Small intestine (tissue), 7 donors: ENCODE results near the gene ZNF343. TPM values are rescaled to one million over a fixed set of nuclear protein-coding genes. Genes with fewer than 3 reads are reported as not detected.
"Not testable (repeated sequence)": the region's sequence is repeated elsewhere in the genome, so short reads cannot be mapped to it uniquely, and the experiment has no call there.

Source experiments
- DNase-seq, 2 donors: peaks; one replicate each; pipeline versions ENCODE4 v3.0.0 to v3.0.0-alpha.2; 2013
- FAIRE-seq: peaks from 2 replicates; lab custom pipeline; 2012; peaks lifted over from hg19 to GRCh38; lab: Jason Lieb, UNC
- H3K27ac ChIP-seq, 3 donors: one replicate each; pipeline ENCODE4 v1.5.1; 2013; ENCODE audit warnings: low read length in 2 of 3, mild to moderate bottlenecking in 2 of 3, control low read depth in 1 of 3, inconsistent platforms in 1 of 3, low read depth in 1 of 3, moderate library complexity in 1 of 3
- H3K27me3 ChIP-seq, 3 donors: one replicate each; pipeline ENCODE4 v1.6.1; 2013; ENCODE audit warnings: low read length in 3 of 3, inconsistent platforms in 1 of 3; ENCODE audit not compliant: control insufficient read depth in 3 of 3, insufficient read depth in 3 of 3
- H3K36me3 ChIP-seq, 3 donors: one replicate each; pipeline ENCODE4 v1.6.1; 2013; ENCODE audit warnings: low read length in 3 of 3, inconsistent platforms in 1 of 3, low read depth in 1 of 3, mild to moderate bottlenecking in 1 of 3, moderate library complexity in 1 of 3; ENCODE audit not compliant: control insufficient read depth in 3 of 3, insufficient read depth in 2 of 3
- H3K4me1 ChIP-seq, 3 donors: one replicate each; pipeline ENCODE4 v1.6.1; 2013; ENCODE audit warnings: low read length in 2 of 3, inconsistent platforms in 1 of 3, low read depth in 1 of 3, mild to moderate bottlenecking in 1 of 3, moderate library complexity in 1 of 3; ENCODE audit not compliant: control insufficient read depth in 3 of 3, insufficient read depth in 2 of 3
- H3K4me3 ChIP-seq, 3 donors: one replicate each; pipeline ENCODE4 v1.5.1; 2013; ENCODE audit warnings: low read length in 3 of 3, control low read depth in 1 of 3, inconsistent platforms in 1 of 3, low read depth in 1 of 3, mild to moderate bottlenecking in 1 of 3, moderate library complexity in 1 of 3
- H3K9me3 ChIP-seq, 2 donors: one replicate each; pipeline ENCODE4 v1.6.1; 2013; ENCODE audit warnings: low read depth in 1 of 2, low read length in 1 of 2; ENCODE audit not compliant: control insufficient read depth in 2 of 2, insufficient read depth in 1 of 2
- WGBS, 3 donors: extraction: QIAGEN DNeasy Blood & Tissue Kit; methylation state at CpG; one replicate each; pipeline ENCODE4 v1.1.7; 2013; 5-methylcytosine and 5-hydroxymethylcytosine counted together
- polyA plus RNA-seq, 4 donors: library from polyadenylated mRNA; stranded (reverse) in 3 of 4; unstranded in 1 of 4; fragments of 200-250 nt in 3 of 4; fragments of 120-200 nt in 1 of 4; gene quantifications; one replicate each; pipeline versions ENCODE4 v1.2.1 to v1.2.3, GENCODE V29; 2013
- donor health status: healthy with polysubstance abuse.
- donor health status: control.
- donor health status: control.
- donor health status: Bipolar disorder and iron deficiency.
- donor health status: healthy.

ZNF343 gene
- polyA plus RNA-seq, 4 donors, result 3.2 to 10.5 (median 4.9) TPM

DNA sequence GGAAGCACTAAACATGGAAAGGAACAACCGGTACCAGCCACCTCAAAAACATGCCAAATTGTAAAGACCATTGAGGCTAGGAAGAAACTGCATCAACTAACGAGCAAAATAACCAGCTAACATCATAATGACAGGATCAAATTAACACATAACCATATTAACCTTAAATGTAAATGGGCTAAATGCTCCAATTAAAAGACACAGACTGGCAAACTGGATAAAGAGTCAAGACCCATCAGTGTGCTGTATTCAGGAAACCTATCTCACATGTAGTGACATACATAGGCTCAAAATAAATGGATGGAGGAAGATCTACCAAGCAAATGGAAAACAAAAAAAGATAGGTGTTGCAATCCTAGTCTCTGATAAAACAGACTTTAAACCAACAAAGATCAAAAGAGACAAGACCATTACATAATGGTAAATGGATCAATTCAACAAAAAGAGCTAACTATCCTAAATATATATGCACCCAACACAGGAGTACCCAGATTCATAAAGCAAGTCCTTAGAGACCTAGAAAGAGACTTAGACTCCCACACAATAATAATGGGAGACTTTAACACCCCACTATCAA is 5.8 kb downstream of the ZNF343 start:
- peaks cover 0 to 11% (median 8%) of the 10 kb centered on the region in 3 donors for H3K36me3 ChIP-seq
- not testable (repeated sequence) for H3K9me3 ChIP-seq, H3K4me3 ChIP-seq, H3K4me1 ChIP-seq, H3K27me3 ChIP-seq, FAIRE-seq, H3K27ac ChIP-seq, DNase-seq
- WGBS, 3 donors, result 91 to 96% (median 95%) methylated on average over 2 of the region's 2 CpGs

DNA sequence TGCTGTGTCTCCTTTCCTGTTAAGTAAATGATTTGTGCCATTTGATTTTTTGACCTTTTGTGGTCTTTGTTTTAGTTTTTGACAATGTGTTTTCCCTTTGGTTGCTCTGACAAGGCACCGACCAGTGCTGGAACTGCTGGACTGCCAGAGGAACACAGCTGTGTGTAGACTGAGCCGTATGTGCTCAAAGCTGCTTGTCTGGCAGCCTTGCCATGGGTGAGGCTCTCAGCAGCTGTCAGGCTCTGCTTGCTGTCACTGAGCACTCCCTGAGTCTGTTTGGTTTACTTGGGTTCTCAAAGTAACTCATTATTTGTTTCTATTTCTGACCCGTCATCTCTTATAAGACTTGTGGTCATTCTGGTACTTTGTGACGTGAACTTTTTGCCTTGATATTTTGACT is 23.1 kb downstream of the ZNF343 start:
- no peaks in the 10 kb centered on the region for H3K4me1 ChIP-seq
- H3K36me3 ChIP-seq, result peaks cover 7 to 35% (median 13%) of the 10 kb centered on the region in 3 donors
- H3K9me3 ChIP-seq, result peaks cover 0 to 5% of the 10 kb centered on the region in 2 donors
- no peak overlapping the region for H3K27ac ChIP-seq
- FAIRE-seq (no peak), DNase-seq (no peak)
- WGBS, 3 donors, result 68 to 83% (median 69%) methylated on average over 4 of the region's 4 CpGs
- no peak overlapping the region for H3K4me3 ChIP-seq
- H3K27me3 ChIP-seq, result no peaks in the 10 kb centered on the region

DNA sequence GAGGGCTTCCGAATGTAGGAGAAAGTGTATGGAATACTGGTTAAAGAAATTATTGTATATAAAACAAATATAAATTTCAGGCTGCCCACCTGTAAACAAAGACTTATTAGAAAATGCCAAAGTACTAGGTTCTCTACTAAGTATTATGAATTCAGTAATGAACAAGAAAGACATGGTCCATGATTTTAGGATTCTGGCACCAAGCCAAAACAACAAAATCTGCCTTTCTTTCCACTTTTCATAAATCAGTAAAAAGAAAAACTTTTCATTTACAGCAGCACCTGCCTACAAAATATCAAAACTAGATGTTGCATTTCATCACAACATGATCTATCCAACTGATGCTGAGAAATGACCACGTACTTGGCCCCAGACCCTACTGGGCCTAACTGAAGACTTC is 23.6 kb downstream of the ZNF343 start:
- Histone ChIP-seq H3K9me3 (peaks cover 0 to 10% of the 10 kb centered on the region in 2 donors), H3K27ac (no peak overlapping the region), H3K4me3 (no peak overlapping the region), H3K27me3 (no peaks in the 10 kb centered on the region), H3K4me1 (no peaks in the 10 kb centered on the region), H3K36me3 (peaks cover 7 to 39% (median 13%) of the 10 kb centered on the region in 3 donors)
- 88 to 95% (median 89%) methylated on average over 2 of the region's 2 CpGs for WGBS, 3 donors
- FAIRE-seq, result no peak
- DNase-seq, result no peak

DNA sequence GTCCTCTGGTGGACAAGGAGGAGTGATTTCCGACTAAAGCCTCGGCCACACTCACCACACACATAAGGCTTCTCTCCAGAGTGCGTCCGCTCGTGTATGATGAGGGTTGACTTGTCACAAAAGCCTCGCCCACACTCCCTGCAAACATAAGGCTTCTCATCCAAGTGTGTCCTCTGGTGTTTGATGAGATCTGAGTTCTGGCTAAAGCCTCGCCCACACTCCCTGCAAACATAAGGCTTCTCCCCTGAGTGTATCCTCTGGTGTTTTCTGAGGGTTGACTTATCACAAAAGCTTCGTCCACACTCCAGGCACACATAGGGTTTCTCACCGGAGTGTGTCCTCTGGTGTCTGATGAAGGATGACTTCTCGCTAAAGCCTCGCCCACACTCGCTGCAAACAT is 25.2 kb downstream of the ZNF343 start:
- no peak for FAIRE-seq
- H3K36me3 ChIP-seq, result peaks cover 7 to 36% (median 13%) of the 10 kb centered on the region in 3 donors

DNA sequence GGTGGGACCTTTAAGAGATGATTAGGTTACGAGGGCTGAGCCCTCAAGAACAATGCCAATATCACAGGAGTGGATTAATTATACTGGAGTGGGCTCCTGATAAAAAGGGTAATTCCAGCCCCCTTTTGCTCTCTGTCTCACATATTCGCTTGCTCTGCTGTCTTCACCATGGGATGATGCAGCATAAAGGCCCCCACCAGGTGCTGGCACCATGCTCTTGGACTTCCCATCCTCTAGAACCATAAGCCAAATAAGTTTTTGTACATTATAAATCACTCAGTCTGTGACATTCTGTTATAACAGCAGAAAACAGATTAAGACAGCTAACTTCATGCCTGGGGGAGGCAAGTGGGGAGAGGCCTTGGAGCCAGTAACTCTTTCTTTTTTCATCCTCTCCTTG is 28.3 kb downstream of the ZNF343 start:
- Histone ChIP-seq H3K9me3 (peaks cover 0 to 12% of the 10 kb centered on the region in 2 donors), H3K4me1 (no peaks in the 10 kb centered on the region), H3K27ac (no peak overlapping the region), H3K27me3 (no peaks in the 10 kb centered on the region), H3K4me3 (no peak overlapping the region), H3K36me3 (peaks cover 7 to 38% (median 10%) of the 10 kb centered on the region in 3 donors)
- DNase-seq (no peak), FAIRE-seq (no peak)
- 95 to 100% (median 98%) methylated on average over 2 of the region's 2 CpGs for WGBS, 3 donors

More for the DNA sequence above, 25.2 kb downstream of the ZNF343 start:
- no peaks in the 10 kb centered on the region for H3K27me3 ChIP-seq
- no peak for DNase-seq
- H3K4me3 ChIP-seq, result no peak overlapping the region
- no peaks in the 10 kb centered on the region for H3K4me1 ChIP-seq
- H3K27ac ChIP-seq, result no peak overlapping the region
- 95 to 98% (median 98%) methylated on average over 12 of the region's 12 CpGs for WGBS, 3 donors
- H3K9me3 ChIP-seq, result peaks cover 0 to 12% of the 10 kb centered on the region in 2 donors

DNA sequence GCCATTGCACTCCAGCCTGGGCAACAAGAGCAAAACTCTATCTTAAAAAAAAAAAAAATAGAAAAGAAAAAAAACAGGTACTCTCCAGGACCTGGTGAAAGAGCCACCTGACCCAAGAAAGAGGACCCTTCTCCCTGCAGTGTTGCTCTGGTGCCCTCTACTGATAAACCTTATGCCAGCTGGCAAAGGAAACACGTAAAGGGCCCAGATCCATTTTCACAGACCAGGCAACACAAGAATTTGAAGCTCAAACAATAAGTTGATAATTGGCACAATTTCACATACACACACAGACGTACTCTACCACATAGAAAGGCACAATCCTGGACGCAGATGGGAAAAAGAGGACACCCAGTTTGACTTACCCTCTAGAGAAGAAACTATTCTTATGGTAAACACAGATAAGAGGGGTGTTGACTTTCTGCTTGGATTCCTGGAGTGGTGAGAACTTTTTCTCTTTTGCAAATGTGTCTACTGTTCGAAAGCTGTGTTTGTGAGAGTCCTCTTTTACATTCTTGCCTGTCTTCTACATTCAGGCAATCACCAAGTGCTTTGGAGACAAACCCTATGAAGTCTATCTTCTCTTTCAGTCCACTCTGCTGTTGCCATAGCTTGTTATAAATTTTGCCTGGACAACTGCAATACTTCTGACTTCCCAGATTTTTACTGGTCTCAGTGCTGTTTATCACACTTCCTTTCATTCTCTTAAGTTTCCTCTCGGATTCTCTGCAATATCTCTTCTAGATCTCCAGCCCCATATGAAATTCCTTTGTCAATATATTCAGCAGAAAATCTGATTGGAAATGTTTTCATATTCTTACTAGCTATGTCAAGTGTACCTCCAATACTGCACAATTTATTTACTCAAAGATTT is 31.7 kb downstream of the ZNF343 start:
- FAIRE-seq (no peak), DNase-seq (peak in 1 of 2 donors; percentile 10)
- H3K36me3 ChIP-seq, result peaks cover 0 to 14% (median 0%) of the 10 kb centered on the region in 3 donors
- 89 to 92% (median 89%) methylated on average over 5 of the region's 5 CpGs for WGBS, 3 donors
- peaks cover 0 to 12% of the 10 kb centered on the region in 2 donors for H3K9me3 ChIP-seq
- H3K4me3 ChIP-seq, result no peak overlapping the region
- H3K4me1 ChIP-seq, result no peaks in the 10 kb centered on the region
- H3K27me3 ChIP-seq, result no peaks in the 10 kb centered on the region
- H3K27ac ChIP-seq, result no peak overlapping the region

DNA sequence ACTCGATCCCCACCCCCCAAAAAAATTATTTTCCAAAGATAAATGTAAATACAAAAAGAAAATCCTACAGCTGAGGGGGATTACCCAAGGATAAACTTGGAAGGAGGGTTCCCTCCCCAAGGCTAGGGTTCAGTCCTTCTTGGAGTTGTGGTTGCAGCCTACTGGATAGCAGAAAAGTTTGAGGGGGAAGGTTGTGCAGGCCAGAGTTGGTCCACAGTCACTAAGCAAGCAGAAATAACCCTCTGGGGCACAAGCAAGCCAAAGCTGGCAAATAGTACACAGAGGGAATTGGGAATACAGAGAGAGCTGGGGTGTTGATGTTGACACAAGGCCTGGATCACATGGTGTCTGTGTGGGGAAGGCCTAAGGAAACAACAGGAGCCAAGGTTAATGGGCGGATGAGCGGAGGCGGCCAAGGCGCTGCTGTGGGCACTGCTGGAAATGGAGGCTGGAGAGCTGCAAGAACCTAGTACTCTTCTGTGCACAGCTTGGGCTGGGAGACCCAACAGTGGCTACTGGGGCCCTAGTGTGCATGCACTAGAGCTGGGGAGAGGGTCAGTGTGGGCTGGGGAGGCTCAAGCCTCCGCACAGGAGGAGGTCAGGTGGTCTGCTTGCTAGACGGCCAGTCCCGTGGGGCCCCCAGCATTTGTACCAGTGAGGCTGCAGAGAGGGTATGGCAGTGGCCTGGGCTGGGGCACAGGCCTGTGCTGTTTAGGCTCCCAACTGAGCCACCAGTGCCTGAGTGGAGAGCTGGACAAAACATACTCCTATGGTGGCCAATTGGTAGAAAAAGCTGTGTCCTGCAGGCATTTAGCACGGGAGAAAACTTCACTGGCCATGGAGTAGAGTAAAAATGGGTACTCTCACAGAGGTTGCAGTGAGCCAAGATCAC is 32.6 kb downstream of the ZNF343 start:
- H3K27ac ChIP-seq, result no peak overlapping the region
- no peaks in the 10 kb centered on the region for H3K27me3 ChIP-seq
- no peaks in the 10 kb centered on the region for H3K4me1 ChIP-seq
- H3K9me3 ChIP-seq, result peaks cover 0 to 12% of the 10 kb centered on the region in 2 donors
- 97 to 99% (median 97%) methylated on average over 9 of the region's 9 CpGs for WGBS, 3 donors
- no peak overlapping the region for H3K4me3 ChIP-seq
- FAIRE-seq (no peak), DNase-seq (no peak)
- peaks cover 0 to 11% (median 0%) of the 10 kb centered on the region in 3 donors for H3K36me3 ChIP-seq

DNA sequence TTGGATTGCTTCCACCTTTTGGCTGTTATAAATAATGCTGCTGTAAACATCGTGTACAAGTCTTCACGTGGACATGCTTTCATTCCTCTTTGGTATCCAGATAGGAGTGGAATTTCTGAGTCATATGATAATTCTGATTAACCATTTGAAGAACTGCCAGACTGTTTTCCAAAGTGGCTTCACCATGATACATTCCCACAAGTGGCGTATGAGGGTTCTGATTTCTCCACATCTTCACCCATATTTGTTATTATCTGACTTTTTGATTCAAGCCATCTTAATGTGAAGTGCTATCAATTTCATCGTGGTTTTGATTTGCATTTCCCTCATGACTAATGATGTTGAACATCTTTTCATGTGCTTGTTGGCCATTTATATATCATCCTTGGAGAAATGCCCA is 35.2 kb downstream of the ZNF343 start:
- Histone ChIP-seq H3K4me3 (no peak overlapping the region), H3K9me3 (no peaks in the 10 kb centered on the region), H3K36me3 (peaks cover 0 to 7% (median 0%) of the 10 kb centered on the region in 3 donors), H3K27ac (no peak overlapping the region), H3K27me3 (no peaks in the 10 kb centered on the region), H3K4me1 (peaks cover 0 to 3% (median 0%) of the 10 kb centered on the region in 3 donors)
- DNase-seq, result peak in 1 of 2 donors; percentile 61
- FAIRE-seq, result no peak
- WGBS, 3 donors, result 44 to 61% (median 52%) methylated on average over 4 of the region's 4 CpGs
